Stimulated activated CD4-positive, alpha-beta T cell treated with anti-CD3 and anti-CD28 coated beads, Interleukin-15, amount 100 ng/mL, for 1 hour (primary cell): ENCODE data around the gene SHISA2.

Source experiments
- DNase-seq, 2 donors: peaks; one replicate each; pipeline ENCODE4 v3.0.0-alpha.2; 2020; ENCODE audit warnings: low read depth in 1 of 2, low spot score in 1 of 2

Gene SHISA2

DNA sequence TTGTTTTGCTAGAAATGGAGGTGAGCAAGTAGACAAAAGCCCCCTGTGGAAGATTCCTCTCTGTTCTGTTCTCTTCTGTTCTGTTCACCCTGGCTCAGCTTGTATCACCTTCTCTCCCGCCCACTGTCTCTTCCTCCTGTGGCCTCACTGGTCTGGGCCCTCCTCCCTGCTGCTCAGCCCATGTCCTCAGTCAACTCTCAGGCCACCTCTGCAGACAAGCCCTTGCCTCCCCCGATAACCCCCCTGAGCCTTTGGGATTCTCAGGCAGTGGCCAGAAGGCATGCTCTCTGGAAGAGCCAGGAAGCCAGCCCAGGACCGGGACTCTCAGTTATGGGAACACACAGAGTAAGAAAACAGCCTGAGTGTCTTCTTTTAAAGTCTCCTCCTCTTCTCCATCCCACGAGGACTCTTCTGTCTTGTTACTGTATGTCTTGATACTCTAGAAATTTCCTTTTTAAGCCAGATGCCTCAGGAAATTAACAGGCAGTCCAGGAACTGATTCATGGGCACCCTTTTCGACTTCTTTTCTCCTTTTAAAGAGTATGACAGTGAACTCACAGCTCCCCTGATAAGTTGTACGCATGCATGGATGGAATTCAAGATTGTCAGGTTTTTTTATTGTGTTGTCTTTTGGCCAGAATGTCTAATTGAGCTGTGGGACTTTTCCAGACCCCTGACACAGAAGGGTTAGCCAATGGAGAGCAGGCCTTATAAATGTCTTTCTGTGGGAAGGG is 33.7 kb downstream of the SHISA2 start:
- DNase-seq, result no peak

DNA sequence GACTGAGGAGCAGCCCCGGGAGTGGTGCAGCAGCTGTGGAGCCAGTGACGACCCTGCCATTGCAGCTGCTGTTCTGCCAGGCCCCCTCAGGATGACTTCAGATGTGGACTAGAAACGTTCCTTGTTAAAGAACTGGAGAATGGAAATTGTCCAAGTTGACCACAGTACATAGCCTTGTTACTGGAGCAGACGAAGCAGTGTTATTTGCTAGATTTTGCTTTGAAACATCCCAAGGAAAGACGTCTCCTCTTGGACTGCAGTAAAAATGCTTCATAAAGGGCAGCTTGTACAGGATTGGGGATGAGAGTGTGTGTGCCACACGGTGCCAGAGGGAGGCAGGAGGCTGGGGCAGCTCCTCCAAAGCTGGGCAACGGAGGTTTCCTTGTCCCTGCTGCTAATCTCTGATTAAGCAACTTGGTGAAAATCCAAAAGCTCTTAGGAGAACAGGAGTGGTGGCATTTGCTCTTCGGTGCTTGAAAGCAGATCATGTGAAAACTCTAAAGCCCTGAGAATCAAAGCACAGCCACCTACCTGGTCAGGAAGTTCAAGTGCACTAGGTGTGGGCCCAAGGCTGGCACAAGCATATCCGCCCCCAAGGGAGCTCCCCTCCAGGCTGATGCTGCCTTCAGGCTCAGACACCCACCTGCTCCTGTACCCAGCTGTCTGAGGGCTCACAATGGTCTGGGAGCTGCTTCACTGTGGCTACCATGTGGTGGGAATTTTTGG is 34.5 kb downstream of the SHISA2 start:
- no peak for DNase-seq

DNA sequence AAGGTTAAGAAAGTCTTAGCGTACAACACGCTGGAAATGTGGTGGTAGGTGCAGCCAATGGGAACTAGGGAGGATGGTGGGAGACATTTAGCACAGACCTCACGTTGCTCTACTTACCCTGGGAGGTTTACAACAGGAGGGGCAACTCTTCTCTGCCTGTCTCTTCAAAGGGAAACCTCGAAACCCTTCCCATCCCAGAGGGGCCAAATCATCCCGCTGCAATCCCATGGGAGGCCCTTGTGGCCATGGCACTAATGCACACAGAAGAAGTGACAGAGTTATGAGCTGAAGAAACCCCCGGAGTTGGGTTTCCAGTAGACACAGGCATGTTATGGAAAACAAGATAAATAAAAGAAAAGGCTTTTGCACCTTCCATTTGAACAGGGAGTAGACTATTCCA is 35.6 kb downstream of the SHISA2 start:
- DNase-seq, result no peak

DNA sequence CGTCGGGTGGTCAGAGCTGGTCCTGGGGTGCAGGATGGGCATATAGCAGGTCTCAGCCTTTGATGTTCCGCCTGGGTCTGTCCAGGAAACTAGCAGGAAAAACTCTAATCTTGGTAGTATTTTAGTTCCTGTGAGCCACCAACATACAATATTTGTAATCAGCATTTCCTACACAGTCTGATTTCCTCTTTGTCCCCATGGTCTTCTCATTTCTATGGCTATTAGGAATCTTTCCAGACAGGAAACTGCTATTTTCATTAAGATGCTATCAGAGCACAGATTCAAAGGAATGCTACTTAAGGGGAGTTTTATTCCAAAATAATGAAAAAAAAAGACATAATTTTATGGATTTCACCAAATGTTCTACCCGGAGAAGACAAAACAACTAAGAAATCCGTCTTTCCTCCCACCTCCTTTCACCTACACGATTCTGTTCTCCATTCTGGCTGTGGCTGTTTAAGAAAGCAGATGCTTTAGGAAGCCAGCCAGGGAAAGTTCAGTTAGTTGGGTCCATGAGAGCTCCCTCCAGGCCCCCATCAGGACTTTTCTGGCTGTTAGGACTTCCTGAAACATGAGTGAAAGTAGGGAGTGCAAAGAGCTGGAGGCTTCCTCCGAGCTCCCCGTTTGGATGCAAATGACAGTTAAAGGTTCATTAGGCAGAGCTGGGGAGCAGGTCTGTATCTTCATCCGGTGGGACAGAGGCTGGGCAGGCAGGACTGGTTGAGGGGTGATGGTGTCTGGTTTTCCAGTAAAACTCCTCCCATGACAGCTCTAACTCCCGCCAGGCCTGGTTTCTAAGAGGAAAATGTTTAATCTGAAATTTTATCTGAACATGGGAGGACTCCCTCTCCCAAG is 36.3 kb downstream of the SHISA2 start:
- DNase-seq, result no peak

DNA sequence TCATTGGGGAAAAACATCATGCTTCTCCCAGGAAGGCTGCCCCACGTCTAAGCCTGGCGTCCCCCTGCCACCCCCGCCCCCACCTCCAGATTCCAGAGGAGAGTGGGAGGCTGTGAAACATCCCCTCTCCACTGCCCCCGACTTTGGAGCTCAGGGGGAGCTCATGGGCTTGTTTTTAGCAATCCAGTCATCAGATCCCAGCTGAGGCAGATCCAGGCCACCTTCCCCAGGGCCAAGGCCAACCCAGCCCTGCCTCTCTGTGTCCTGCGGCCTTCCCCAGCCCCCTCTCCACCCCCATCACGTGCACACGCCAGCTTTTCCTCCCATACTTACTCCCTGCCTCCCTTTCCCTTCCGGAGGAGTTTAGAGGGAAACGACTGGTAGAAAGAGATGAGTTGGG is 38.8 kb downstream of the SHISA2 start:
- no peak for DNase-seq

DNA sequence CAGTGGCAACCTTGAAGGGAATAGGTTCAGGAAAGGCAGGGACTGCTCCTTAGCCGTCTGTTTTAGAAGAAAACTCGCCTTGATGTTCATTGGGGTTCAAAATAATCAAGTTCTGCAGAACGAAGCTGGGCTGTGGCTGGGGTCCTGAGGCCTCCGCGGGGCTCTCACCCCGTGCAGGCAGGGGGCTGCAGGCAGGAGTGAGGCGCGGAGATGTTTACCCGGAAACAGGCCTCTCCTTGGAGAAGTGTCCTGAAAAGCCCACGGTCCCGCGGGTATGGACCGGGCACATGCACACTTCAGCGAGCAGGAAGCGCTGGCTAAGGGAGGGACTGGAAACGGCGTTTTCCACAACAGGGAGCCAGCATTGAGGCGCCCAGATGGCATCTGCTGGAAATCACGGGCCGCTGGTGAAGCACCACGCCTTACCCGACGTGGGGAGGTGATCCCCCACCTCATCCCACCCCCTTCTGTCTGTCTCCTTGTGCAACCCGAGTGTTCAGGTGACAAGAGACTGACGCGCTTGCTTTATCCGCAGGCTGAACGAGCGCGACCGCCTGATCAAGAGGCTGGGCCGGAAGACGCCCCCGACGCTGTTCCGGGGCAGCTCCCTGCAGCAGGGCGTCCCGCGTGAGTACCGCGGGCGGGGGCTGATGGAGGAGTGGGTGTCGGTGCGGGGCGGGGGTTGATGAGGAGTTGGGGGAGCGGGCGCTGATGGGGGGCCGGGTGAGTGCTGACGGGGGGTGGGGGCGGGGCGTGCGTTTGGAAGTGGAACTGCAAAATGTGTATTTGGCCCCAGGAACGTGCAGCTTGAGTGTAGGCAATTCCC is 39.6 kb downstream of the SHISA2 start:
- DNase-seq, result peak; percentile 24 to 25

DNA sequence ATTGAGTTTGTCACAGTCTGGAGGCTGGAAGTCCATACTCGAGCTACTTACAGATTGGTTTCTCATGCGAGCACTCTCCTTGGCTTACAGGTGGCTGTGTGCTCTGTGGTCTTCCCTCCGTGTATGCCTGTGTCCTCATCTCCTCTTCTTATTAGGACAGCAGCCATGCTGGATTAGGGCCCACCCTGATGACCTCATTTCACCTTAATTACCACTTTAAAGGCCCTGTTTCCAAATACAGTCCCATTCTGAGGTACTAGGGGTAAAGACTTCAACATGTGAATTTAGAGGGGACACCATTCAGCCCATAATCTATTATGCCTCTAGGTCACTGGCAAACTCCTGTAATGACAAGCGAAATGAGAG is 40.6 kb downstream of the SHISA2 start:
- DNase-seq, result no peak

DNA sequence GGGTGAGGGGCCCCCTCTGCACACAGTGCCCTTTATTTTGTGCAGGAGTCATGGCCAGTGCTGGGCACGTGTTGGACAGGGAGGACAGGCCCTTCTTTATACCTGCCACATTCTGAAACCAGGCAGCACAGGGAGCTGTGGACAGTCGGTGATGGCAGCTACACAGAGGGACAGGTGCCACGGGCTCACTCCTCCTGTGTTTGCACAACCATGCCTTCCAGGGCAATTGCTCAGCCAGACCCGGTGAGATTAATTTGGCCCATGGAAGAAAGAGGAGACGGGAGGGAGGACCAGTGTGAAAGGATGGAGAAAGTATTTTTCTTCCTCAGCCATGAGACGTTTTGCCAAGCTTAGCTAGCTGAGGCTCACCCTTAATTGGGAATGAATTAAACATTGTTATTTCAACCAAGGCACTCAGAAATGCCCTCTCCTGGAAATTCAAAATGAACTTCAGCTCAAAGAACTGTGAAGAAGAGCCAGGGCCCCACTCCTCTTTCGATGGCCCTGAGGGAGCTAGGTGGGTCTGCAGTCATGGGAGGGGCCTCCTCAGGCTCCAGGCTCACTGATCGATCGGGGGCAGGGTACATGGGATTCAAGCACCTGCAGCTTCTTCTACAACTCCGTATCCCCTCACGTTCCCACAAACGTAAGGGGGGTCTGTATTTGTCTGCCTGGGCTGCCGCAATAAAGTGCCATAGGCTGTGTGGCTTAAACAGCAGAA is 41.2 kb downstream of the SHISA2 start:
- no peak for DNase-seq

DNA sequence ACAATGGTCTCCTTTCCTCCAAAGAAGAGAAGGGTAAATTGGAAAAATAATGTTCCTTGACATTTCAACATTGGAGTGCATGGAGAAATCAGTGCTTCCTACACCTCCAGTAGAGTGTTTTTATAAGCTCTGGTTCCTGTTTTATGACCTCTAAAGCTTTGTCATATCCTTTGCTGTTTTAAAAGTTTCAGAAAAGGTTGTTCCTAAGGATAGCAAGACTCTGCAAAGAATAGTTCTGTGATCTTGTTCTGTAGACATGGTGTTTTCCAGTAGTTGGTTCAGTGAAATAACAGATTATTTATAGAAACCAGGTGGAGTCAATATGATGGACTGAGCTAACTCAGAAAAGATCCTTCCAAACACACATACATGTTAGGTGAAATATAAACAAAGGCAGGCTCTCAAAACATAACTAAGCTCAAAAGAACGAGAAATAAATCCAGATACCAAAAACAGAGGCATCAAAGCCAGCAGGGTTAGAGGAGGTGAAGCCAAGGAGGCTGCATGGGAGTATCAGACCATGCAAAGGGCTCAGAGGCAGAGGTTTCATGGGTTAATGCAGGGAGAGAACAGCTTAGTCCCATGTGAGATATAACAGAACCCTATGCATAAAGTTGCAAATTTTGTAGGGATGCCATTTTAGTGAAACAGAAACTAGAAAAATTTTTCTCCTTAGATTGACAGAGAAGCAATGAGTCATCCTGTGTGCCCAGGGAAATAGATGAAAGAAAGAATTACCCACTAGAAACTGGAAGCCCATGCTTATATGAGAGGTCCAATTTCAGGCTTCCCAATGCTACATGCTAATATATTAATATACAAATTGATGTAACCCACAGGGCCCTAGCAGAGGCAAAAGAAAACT is 44.3 kb downstream of the SHISA2 start:
- no peak for DNase-seq
